HG03280 (cell line): ENCODE data around the gene RPP40.
"Not testable (repeated sequence)": the region's sequence is repeated elsewhere in the genome, so short reads cannot be mapped to it uniquely, and the experiment has no call there.

ENCODE experiments used
- ATAC-seq: cut with Tn5 transposase; IDR thresholded peaks from one replicate; pipeline ENCODE4 v1.9.1; 2021; ENCODE audit warnings: mild to moderate bottlenecking, moderate library complexity; ENCODE audit not compliant: unreplicated experiment

Gene RPP40

GRCh38 chr6:5003604-5004372 is at the start of gene RPP40:
Gene RPP40, minus strand, starts transcription at chr6:5004037. Its CDS starts 35 bp downstream, at chr6:5004002.
- peak; percentile 95 for ATAC-seq

GRCh38 chr6:5053038-5053437 is 49.2 kb upstream of the RPP40 start:
- ATAC-seq: no peak

- ATAC-seq: no peak
Observed at GRCh38 chr6:5051394-5051793, 47.6 kb upstream of the RPP40 start.

GRCh38 chr6:5050009-5050408 is 46.2 kb upstream of the RPP40 start:
- ATAC-seq: no peak

GRCh38 chr6:5046430-5046829 is 42.6 kb upstream of the RPP40 start:
- no peak for ATAC-seq

GRCh38 chr6:5045416-5045815 is 41.6 kb upstream of the RPP40 start:
- ATAC-seq: no peak

GRCh38 chr6:5044866-5045265 is 41.0 kb upstream of the RPP40 start:
- ATAC-seq: no peak

- ATAC-seq: no peak
Observed at GRCh38 chr6:5042436-5042835, 38.6 kb upstream of the RPP40 start.

GRCh38 chr6:5041955-5042354 is 38.1 kb upstream of the RPP40 start:
- ATAC-seq: no peak

GRCh38 chr6:5036269-5036668 is 32.4 kb upstream of the RPP40 start:
- ATAC-seq: no peak

- no peak for ATAC-seq
Observed at GRCh38 chr6:5034736-5035135, 30.9 kb upstream of the RPP40 start.

- no peak for ATAC-seq
Observed at GRCh38 chr6:5034328-5034727, 30.5 kb upstream of the RPP40 start.

- not testable (repeated sequence) for ATAC-seq
Observed at GRCh38 chr6:5033214-5033904, 29.5 kb upstream of the RPP40 start.

GRCh38 chr6:5032706-5033105 is 28.9 kb upstream of the RPP40 start:
- not testable (repeated sequence) for ATAC-seq

- no peak for ATAC-seq
Observed at GRCh38 chr6:5031150-5031549, 27.3 kb upstream of the RPP40 start.

GRCh38 chr6:5030596-5031136 is 26.8 kb upstream of the RPP40 start:
- peak; percentile 89 for ATAC-seq

- ATAC-seq: no peak
Observed at GRCh38 chr6:5029609-5030008, 25.8 kb upstream of the RPP40 start.

- ATAC-seq: no peak
Observed at GRCh38 chr6:5028921-5029320, 25.1 kb upstream of the RPP40 start.

GRCh38 chr6:5028301-5028700 is 24.5 kb upstream of the RPP40 start:
- no peak for ATAC-seq

GRCh38 chr6:5025911-5026819 is 22.3 kb upstream of the RPP40 start:
- ATAC-seq: no peak

- ATAC-seq: no peak
Observed at GRCh38 chr6:5023923-5024322, 20.1 kb upstream of the RPP40 start.
